Measurements from ENCODE around the gene TBC1D9B. TPM values are rescaled to one million over a fixed set of nuclear protein-coding genes. Genes with fewer than 3 reads are reported as not detected.
A peak's percentile ranks its signal among the peaks of the same experiment; 100 is the strongest.

Gene TBC1D9B
- total RNA-seq, 1 donor from 2014 or later = 94.0 TPM

DNA sequence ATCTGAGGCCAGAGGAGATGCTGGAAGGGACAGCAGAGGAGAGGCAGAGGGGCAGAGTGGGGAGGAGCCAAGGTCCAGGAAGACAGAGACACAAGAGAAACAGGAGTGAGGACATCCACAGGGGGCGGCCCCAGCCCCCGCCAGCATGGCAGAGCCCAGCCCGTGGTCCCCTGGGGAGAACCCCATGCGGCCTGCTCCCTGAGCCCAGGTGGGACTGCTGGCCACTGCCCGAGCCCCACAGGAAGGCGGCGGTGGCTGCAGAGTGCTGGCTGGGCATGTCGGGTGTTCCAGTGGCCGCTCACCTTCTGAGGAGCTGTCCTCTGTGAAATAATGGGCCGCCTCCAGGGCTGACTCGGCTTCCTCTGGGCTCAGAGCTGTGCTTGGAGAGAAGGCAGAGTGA is 40.2 kb downstream of the TBC1D9B start:
- Histone ChIP-seq H3K9me3 (peaks cover under 1% of the 10 kb centered on the region), H3K27me3 (ENCODE audit: low read depth) (no peaks in the 10 kb centered on the region), H3K27ac (no peak overlapping the region), H3K4me3 (no peak overlapping the region), H3K36me3 (peaks cover 81% of the 10 kb centered on the region), H3K4me1 (no peaks in the 10 kb centered on the region)
- intact Hi-C loops (cut with DNase I) = no loop called here
- DNase-seq (peak; percentile 44), ATAC-seq (no peak)
- TF ChIP-seq, protein P1, sequence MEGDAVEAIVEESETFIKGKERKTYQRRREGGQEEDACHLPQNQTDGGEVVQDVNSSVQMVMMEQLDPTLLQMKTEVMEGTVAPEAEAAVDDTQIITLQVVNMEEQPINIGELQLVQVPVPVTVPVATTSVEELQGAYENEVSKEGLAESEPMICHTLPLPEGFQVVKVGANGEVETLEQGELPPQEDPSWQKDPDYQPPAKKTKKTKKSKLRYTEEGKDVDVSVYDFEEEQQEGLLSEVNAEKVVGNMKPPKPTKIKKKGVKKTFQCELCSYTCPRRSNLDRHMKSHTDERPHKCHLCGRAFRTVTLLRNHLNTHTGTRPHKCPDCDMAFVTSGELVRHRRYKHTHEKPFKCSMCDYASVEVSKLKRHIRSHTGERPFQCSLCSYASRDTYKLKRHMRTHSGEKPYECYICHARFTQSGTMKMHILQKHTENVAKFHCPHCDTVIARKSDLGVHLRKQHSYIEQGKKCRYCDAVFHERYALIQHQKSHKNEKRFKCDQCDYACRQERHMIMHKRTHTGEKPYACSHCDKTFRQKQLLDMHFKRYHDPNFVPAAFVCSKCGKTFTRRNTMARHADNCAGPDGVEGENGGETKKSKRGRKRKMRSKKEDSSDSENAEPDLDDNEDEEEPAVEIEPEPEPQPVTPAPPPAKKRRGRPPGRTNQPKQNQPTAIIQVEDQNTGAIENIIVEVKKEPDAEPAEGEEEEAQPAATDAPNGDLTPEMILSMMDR (IDR thresholded peaks at IDR 0.05) = no peak

DNA sequence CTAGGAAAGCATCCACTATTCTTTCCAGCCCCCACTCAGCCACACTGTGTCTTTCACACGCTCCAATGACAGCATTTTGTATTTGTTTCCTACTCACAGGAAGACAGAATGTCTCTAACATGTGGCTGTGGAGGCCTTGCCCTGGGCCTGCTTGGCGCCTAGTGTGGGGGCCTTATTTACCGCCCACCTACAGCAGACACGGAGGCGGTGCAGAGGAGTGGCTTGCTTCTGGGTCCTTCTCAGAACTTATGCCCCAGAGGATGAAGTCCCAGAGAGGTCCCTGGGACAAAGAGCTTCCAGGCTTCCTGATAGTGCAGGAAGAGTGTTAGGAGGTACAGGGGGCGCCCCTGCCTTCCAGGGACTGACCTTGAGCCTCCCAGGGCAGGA is 40.6 kb downstream of the TBC1D9B start:
- Histone ChIP-seq H3K36me3 (peaks cover 80% of the 10 kb centered on the region), H3K27ac (no peak overlapping the region), H3K4me1 (no peaks in the 10 kb centered on the region), H3K4me3 (no peak overlapping the region), H3K9me3 (peaks cover 5% of the 10 kb centered on the region), H3K27me3 (ENCODE audit: low read depth) (no peaks in the 10 kb centered on the region)
- no peak for ATAC-seq
- intact Hi-C loops (cut with DNase I) = no loop called here
- TF ChIP-seq, protein P1 (IDR thresholded peaks at IDR 0.05) = no peak
- DNase-seq = no peak

DNA sequence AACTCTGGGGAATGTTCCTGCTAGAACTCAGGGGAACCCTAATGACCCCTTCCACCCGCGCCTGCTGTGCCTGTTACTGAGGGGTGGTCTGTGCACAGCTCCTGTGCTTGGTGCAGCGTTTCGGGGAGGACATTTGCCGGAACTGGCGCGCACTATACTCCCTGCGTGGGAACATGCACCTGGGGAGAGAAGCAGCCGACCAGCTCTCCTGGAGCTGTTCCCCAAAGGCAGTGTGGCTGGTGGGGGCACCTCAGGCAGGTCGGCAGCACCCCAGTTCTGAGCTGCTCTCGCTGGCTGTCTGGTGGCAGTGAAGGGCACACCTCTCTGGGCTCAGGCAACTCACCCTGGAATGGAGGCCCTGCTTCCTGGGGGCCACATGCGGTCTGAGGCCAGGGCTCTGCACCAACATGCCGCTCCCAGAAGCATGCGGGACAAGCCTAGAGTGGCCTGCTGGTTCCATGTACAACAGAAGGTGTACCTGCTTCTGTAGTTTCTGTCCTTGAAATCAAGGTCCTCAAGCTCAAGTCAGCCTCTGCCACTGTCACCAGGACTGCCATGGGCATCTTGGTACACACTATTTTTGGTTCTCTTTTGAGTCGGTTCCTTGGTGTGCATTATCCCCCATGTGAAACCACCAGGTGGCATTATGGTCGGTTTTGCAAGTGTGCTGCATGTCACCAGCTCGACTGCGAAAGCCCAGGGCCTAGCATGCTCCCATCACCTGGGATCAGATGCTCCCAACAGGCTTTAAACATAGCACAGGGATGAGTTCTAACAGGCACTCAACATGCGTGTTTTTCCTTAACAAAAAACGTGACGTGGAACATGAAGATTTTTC is 41.2 kb downstream of the TBC1D9B start:
- no peaks in the 10 kb centered on the region for H3K27me3 ChIP-seq (ENCODE audit: low read depth)
- H3K27ac ChIP-seq = no peak overlapping the region
- intact Hi-C loops (cut with DNase I) = no loop called here
- peaks cover 6% of the 10 kb centered on the region for H3K9me3 ChIP-seq
- H3K4me3 ChIP-seq = no peak overlapping the region
- TF ChIP-seq, protein P1 (IDR thresholded peaks at IDR 0.05) = no peak
- H3K36me3 ChIP-seq = peaks cover 79% of the 10 kb centered on the region
- ATAC-seq (no peak), DNase-seq (no peak)
- no peaks in the 10 kb centered on the region for H3K4me1 ChIP-seq

DNA sequence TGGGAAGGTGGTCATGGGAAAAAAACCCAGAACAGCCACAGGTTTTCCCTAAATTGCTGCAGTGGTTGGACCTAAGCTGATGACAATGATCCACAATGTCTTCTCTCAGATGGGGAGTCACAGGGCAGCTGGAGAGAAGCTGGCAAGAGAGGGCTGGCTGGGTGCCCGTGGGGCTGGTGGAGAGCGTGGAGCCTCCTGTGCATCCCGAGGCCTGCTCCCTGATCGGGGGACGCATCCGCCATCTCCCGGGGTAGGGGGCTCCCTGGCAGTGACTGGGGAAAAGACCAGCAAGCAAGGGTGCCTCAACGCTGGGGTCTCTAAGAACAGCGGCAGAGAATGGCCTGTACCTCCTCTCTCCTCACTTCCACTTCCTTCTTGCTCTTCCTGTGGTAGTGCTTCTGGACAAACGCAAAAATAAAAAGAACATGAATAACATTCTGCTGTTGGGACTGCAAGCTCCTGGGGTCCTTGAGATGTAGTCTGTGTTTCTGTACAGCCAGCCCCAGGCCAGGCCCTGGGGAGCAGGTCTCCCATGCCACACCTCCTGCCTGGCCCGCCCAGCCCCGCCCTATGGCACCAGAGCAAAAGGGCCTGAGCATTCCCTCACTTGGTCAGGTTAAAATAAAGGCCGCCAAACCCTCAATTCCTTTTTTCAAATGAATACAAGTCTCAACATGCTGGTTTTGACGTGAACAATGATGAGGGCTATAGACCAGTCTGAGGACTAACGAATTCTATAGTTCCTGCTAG is 42.0 kb downstream of the TBC1D9B start:
- no peaks in the 10 kb centered on the region for H3K27me3 ChIP-seq (ENCODE audit: low read depth)
- TF ChIP-seq, protein P1 (IDR thresholded peaks at IDR 0.05) = no peak
- intact Hi-C loops (cut with DNase I) = no loop called here
- no peak overlapping the region for H3K4me3 ChIP-seq
- DNase-seq (no peak), ATAC-seq (no peak)
- H3K9me3 ChIP-seq = peaks cover 6% of the 10 kb centered on the region
- H3K36me3 ChIP-seq = peaks cover 71% of the 10 kb centered on the region
- no peak overlapping the region for H3K27ac ChIP-seq
- no peaks in the 10 kb centered on the region for H3K4me1 ChIP-seq

DNA sequence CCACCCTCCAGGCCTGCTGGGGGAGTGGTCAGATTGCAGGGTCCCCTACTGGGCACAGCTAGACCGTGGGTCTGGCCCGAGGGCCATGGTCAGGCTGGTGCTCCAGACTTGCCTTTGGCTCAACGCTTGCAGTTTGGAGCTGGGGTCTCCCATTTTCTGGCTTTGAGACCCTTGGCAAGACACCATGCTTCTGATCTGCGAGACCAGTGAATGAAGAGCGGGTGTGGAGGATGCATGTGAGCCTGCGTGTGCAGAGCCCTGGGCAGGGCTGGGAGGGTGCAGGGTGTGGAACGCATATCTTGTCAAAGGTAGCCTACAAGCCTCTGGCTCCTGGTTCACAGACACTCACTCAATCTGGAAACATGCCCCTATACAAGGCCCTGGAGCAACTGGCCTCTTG is 43.0 kb downstream of the TBC1D9B start:
- no peak for DNase-seq
- Histone ChIP-seq H3K4me1 (no peaks in the 10 kb centered on the region), H3K9me3 (peaks cover 6% of the 10 kb centered on the region), H3K27ac (no peak overlapping the region), H3K36me3 (peaks cover 61% of the 10 kb centered on the region), H3K27me3 (ENCODE audit: low read depth) (no peaks in the 10 kb centered on the region), H3K4me3 (no peak overlapping the region)
- TF ChIP-seq, protein P1 (IDR thresholded peaks at IDR 0.05) = no peak
- no peak for ATAC-seq
- intact Hi-C loops (cut with DNase I) = no loop called here

Measured in lower lobe of right lung (tissue), 2 donors.